Fibroblast of villous mesenchyme (primary cell): ENCODE results near the gene RBCK1. TPM values are rescaled to one million over a fixed set of nuclear protein-coding genes. Genes with fewer than 3 reads are reported as not detected.
"Not testable (repeated sequence)": the region's sequence is repeated elsewhere in the genome, so short reads cannot be mapped to it uniquely, and the experiment has no call there.

ENCODE experiments used
- DNase-seq: peaks from one replicate; pipeline ENCODE4 v3.0.0-alpha.2; 2010; ENCODE audit warnings: low read depth
- H3K4me3 ChIP-seq: 2 replicates; pipeline ENCODE4 v1.5.1; 2011; ENCODE audit warnings: low read depth, mild to moderate bottlenecking, low read length
- CTCF ChIP-seq: IDR thresholded peaks from 2 replicates; pipeline ENCODE4 v1.5.1; 2012; ENCODE audit warnings: low read depth, mild to moderate bottlenecking, low read length; ENCODE audit not compliant: insufficient read depth
- total RNA-seq: library from RNA; depleted of rRNA; stranded (reverse); fragments of >200 nt; gene quantifications from 2 replicates; pipeline ENCODE4 v1.2.3, GENCODE V29; 2012

The RBCK1 gene
- total RNA-seq, 1 donor: 59.2 TPM

DNA sequence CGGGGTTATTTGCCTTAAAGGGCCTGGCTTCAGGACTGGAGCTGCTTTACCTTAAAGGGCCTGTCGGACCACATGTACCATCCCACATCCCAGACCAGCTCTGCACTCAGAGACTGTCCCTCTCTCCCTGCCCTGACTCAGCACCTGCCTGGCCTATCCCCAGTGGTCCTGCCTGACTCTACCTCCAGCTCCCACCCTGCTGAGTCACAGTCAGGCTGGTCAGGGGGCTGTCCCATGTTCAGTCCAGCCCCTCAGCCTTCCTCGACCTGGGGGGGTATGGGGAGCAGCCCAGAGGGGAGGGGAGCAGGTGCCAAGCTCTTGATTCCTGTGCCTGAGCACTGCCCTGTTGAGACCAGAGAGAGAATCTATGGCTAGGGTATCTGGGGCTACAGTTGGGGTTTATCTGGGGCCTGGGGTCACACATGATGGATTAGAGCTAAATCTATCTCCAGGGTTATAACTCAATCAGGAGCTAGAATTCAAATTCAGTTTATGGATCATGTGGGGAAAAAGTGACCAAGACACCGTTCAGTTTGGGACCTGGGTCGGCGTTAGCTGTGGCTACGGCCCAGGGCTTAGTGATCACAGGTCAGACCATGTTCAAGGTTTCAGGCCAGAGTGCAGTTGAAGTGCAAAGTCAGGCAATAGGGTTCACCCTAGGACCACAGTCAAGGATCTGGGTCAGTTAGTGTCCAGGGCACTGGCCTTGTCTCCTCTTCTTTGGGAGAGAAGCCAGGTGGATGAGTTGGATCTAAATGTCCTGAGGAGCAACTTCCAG is 36.9 kb upstream of the RBCK1 start:
- DNase-seq: no peak
- TF ChIP-seq CTCF: no peak
- H3K4me3 ChIP-seq: no peak overlapping the region

- H3K4me3 ChIP-seq: no peak overlapping the region
- peak; percentile 99 for DNase-seq
- TF ChIP-seq CTCF: no peak
These were observed 36.1 kb upstream of the RBCK1 start for GRCh38 chr20:371755-372542.

GRCh38 chr20:372543-373082 is 35.5 kb upstream of the RBCK1 start:
- DNase-seq, H3K4me3 ChIP-seq: not testable (repeated sequence)

DNA sequence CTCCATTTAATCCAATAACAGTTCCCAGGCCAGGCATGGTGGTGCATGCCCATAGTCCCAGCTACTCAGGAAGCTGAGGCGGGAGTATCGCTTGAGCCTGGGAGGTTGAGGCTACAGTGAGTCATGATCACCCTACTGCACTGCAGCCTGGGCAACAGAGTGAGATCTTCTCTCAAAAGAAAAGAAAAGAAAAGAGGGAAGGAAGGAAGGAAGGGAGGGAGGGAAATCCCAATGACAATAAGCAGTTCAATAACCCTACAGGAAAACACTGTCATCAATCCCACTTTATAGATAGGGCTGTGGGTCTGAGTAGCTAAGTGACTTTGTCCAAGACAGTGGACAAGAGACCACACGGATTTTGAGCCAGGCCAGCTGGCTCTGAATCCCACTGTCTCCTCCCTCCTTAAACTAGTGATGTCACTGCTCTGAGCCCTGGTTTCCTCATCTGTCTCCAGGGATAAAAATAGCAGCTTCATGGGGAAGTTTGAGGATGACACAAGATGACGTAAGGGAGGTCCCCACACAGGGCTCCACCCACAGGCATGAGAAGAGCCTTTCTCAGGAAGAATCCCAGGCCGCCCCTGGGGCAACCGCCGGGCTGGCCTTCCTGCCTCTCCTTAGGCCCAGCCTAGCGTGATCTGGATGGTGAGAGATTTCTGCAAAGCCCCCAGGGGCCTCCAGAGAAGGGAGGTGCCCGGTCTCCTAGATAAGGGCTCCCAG is 34.8 kb upstream of the RBCK1 start:
- DNase-seq: peak; percentile 95
- no peak overlapping the region for H3K4me3 ChIP-seq

DNA sequence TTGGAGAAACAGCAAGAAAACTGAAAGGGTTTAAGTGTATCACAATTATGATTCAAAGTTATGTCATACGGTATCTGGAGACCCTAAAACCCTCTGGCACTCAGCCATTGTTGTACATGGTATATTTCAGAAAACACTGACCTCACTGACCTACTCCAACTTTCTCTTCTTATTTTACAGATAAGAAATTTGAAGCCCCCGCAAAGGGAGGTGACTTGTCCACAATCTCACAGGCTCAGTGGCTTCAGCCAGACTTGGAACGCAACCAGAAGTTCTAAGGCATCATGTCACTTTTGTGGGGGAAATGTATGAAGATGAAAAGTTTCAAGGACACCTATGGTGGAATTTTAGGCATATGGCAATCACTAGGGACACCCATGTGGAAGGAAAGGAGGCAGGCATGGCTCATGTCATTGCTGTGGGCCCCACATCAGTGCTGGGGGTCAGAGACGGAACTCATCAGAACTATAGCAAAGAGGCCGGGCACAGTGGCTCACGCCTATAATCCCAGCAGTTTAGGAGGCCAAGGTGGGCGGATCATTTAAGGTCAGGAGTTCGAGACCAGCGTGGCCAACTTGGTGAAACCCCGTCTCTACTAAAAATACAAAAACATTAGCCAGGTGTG is 32.7 kb upstream of the RBCK1 start:
- no peak for DNase-seq
- no peak for TF ChIP-seq CTCF
- H3K4me3 ChIP-seq: no peak overlapping the region

More for the DNA sequence above, 34.8 kb upstream of the RBCK1 start:
- TF ChIP-seq CTCF: no peak

GRCh38 chr20:376089-376488 is 32.0 kb upstream of the RBCK1 start:
- DNase-seq: no peak
- no peak overlapping the region for H3K4me3 ChIP-seq
- TF ChIP-seq CTCF: no peak
